NK-92 treated with Interleukin-12 subunit alpha and Interleukin-12 subunit beta, amount 100 ng/mL, for 24 hours (cell line): ENCODE data around the gene CDK5RAP2.

Source experiments
- DNase-seq: peaks from one replicate; lab custom pipeline; 2025; lab: John Stamatoyannopoulos, UW

Gene CDK5RAP2

DNA sequence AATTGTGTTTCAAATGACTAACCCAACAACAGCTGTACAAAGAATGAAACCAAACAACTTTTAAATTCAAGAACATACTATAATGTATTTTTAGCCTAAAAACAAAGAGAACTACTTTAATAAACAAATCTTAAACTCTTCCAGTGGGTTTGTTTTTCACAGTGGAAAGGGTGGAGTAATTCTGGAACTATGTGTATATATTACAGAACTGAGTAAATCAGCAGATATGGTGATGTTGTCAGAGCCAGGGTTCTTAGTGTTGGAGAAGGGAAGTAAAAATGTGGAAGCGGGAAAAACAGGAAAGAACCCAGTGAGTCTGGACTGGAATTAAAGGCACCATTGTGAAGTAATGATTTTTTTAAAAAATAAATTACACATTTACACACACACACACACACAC lies 144.9 kb downstream of the CDK5RAP2 start:
- DNase-seq: no peak

DNA sequence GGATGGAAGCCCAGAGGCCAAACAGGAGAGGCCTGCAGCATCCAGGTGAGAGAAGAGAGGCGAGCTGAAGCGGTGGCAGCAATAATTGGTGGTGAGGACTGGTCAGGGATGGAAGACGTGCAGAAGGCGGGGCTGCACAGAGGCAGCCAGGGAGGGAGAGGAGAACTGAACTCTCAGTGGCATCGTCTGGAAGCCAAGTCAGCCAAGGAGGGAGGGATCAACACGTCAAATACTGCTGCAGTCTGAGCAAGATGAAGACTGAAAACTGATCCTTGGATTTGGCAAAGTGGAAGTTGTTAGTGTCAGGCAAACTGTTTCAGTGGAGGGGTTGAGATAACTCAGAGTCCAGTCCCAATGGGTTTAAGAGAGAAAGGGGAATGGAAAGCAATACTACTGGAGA lies 145.4 kb downstream of the CDK5RAP2 start:
- no peak for DNase-seq

DNA sequence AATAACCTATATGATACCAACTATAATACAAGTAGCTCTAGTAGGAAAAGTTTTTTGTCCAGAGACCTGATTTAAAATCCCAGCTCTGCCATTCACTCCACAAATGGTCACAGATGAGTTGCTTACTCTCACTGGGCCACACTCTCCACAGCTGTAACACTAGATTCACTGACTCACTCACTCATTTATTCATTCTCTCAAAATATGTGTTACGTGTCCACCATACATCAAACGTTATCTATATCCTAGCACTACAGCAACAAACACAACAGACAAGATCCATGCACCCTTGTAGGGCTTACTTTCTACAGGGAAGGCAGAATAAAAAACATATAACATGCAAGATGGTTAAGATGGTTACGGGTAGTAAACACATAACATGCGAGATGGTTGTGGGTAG lies 146.3 kb downstream of the CDK5RAP2 start:
- no peak for DNase-seq

DNA sequence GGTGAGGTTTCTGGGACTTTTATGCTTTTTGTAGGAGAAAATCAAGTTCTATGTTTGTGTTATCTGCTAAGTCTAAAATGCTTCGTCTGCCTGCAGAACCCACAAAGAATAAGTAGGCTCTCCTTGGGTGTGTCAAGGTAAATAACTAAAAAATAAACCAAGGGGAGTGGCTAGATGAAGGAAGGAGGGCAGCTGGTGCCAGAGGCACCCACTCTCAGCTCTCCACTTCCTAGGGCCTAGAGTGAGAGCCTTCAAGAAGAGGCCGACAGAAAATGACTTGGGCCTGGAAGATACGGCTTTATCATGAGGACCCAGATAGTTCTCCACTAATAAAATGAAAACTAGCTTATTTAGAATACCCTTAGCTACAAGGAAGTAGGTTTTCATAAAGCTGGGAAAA lies 147.4 kb downstream of the CDK5RAP2 start:
- no peak for DNase-seq

DNA sequence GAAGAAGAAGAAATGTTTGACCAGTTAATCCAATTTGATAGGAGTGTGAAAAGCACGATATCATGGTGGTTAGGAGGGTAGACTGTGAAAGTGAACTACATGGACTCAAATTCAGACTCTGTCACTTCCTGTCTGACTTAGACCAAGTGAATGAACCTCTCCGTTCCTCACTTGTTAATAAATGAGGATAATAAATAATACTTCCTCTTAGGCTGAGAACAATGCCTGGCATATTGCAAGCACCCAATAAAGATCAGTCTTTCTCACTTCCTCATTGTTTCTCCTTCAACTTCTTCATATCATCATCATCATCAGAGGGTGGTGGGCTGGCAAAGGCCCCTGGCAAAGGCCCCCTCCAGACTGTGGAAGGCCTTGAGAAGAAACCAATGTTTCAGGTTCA lies 148.7 kb downstream of the CDK5RAP2 start:
- no peak for DNase-seq

DNA sequence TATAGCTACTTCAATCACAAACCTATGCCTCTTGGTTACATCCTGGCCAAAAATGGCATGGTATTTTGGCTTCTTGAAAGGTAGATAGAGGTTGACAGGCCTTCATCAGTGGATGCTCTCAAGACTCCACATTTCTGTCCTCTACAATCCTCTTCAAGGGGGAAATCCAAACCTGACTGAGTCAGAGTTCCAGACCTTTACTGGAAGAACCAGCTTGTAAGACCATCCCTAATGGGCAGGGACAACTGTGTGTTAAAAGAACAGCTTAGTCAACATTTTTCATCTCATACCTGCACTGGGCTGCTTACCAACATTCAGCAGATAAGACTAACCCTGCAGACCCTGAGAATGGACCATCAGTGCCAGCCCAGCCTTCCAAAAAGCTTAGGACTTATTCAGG lies 155.7 kb downstream of the CDK5RAP2 start:
- DNase-seq: no peak

DNA sequence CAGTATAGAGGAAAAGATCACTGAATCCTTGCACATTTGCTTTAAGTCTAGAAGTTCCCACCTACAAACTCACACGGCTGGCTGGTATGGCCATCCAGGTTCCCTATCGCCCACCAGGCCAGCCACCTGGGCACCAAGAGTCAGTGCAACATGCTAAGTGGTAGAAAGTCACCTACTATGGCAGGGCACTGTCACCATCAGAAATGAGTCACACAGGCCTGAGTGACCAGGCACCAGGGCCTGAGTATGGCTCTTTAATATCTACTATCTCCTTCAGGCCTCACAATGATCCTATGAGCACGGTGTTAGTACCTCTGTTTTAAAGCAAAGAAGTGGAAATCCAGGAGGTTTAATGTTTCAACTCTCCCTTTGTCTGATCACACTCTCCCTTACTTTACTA lies 156.2 kb downstream of the CDK5RAP2 start:
- DNase-seq: no peak

DNA sequence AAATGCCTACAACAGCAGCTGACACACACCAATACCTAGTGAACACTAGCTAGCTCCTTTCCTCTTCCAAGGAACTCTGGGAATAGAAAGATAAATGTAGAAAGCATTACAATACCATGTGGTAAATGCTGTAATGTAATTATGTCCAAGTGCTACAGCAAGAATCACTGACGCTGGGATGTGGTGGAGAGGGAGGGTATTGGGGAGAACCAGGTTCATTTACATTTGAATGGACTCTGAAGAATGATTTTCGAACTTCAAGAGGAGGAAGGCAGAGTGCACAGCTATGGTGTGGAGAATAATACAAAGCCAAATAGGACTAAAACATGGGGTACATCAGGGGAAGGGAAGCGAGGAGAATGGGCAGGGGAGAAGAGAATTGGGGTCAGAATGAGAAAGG lies 158.0 kb downstream of the CDK5RAP2 start:
- DNase-seq: no peak

DNA sequence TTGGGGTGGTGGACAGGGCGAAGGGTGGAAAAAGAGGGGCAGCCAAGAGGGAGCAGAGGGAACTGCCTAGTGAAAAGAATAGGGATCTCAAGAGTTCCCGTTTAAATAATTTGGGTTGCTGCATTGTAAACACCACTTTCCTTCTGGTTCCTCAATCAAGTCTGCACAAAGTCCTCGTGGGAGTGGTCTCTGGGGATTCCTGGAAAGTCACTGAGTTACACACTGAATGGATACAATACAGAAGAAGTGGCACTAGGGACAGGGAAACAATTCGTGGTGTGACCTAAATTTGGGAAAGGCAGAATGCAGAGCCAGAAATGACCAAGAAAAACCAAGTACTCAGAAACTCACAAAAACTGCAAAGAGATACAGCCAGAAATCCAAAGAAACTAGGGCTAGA lies 161.7 kb downstream of the CDK5RAP2 start:
- no peak for DNase-seq

DNA sequence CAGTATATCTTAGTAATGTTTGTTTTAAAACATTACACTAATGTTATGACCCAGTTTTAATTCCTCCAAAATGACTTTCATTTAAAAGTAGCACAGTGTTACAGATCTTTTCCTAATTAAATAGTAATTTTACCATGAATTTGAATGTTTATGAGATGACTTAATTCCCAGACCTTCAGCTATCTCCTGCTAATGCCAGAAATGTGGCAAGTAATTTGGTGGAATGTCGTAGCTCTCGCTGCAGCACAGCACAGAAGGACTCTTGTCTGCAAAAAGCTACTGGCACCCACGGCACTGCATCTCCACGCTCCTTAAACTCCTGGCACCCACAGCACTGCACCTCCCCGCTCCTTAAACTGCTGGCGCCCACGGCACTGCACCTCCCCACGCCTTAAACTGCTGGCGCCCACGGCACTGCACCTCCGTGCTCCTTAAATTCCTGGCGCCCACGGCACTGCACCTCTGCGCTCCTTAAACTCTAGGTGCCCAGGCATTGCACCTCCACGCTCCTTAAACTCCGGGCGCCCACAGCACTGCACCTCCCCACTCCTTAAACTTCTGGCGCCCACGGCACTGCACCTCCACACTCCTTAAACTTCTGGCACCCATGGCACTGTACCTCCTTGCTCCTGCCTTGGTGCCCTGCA lies 163.1 kb downstream of the CDK5RAP2 start:
- no peak for DNase-seq

DNA sequence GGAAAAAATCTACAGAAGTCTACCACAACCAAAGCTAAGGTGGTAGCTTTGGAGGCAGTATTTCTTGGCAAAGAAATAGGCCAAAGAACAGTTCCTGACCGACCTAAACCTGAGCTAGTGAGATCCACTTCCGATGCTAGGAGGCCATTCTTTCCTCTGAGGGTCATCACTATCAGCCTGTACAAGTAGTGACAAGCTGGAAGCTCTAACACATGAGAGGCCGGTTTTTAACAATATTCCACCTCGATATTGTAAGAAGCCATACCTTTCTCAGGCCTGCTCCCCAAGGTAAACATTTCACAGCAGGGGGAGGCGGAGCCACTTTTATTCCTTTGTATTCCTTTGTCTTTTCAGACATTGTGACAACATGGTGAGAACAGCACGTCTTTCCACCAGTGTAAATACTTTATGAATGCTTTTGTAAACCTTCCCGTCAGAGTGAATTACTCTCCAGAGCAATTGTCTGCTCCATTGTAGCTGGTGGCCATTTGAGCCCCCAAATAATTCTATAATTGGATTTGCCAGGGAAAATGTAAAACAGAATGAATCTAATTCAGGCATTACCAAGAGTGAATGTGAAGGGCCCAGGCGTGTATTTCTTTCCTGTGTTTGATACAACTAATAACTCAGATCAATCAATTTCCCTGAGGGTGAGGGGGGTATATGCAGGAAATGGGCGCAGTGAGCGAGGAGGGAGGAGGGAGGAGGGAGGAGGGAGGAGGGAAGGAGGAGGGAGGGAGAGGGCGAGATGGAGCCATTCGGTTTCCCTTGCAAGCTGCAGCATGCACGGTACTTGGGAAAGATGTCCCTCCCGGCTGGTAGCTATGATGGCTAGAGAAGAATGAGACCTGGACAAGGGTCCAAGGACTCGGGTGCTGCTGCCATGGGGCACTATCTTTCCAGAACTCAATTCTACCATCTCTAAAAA lies 166.6 kb downstream of the CDK5RAP2 start:
- no peak for DNase-seq

DNA sequence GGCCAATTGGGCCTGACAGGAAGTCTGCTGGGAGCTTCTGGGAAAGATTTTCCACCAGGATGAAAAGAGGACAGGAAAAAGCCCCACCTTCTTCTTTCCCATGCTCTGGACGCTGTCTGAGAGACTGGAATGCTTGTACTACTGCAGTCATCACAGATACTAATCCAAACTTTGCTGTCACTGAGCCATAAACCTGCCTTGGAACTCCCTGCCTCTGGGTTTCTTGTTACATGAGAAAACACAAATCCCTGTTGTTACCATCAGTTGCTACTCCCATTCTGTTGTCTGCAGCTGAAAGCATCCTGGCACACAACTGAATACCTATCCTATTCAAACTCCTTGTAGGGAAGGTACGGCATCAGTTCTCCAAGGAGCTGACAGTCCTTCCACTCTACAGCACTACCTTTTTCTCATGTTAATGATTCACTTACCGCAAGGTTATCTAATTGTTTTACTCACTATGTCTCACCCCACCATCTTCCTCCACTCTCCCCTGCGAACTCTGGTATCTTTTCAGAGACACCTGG lies 167.5 kb downstream of the CDK5RAP2 start:
- no peak for DNase-seq

DNA sequence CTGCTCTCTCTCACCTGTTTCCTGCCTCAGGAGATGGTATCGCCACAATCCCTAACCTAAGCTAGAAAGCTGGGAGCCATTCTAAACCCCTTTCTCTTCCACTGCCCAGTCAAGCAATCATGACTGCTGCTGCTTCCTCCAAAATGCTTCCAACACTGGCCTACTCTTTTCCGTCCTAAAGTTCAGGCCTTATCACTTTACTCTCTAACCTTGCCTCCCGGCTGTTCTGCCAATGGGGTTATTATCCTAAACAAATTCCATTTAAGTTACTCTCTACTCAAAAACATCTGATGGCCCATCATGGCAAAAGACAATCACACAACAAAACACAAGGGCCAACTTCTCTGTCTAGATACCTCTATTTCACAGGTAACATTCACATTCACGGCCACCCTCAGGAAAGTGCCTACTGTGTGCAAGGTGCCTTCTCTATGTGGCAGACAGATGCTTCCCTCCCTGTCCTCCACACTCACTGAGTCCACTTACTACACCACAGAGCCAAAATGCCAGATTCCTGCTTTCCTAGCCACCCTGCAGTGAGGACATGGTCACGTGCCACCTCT lies 168.0 kb downstream of the CDK5RAP2 start:
- no peak for DNase-seq

DNA sequence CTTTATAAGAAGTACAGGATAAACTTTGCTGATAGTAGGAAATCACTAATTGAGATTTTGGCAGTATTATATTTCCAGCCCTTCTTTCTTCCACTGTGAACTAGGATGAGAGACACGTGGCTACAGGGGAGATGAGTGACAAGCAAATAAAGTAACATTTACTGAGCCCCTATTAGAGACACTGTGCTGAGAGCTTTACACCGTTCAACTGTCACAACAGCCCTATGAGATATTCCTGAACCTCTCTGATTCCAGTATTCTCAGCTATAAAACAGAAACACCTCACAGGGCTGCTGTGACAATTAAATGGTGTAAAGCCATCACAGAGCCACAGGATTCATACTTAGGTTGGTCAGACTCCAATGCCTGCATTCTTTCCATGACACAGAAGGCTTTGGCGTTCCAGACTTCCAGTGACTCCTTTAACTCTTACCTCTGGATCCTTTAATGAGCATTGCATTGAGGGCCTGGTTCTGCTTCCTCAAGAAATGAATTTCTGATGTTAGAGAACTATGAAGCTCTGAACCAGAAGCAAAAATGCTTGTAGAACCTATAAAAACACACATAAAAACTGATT lies 169.0 kb downstream of the CDK5RAP2 start:
- no peak for DNase-seq

DNA sequence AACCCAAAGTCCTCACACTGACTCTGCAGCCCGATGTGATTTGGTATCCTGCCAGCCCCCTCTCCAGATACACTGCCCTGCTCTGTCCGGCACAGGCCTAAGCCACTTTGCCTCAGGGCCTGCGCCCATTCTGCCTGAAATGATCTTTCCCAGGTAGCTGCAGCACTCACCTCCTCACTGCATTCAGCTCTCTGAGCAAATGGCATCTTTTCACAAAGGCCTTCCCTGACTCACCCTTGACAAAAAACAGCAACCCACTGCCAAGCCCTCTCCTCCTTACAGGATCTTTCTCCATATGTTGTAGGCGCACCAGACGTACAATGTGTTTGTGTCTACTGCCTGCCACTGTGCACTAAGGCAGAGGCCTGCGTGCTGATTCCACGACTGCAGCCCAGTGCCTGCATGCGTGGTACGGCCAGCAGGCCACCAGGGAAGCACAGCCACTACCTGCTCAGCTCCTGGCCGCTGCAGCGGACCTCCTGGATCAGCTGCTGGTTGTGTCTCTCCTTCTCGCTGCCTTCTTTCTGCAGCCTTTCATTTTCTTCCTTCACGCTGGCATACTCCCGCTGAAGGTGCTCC lies 171.2 kb downstream of the CDK5RAP2 start:
- no peak for DNase-seq

DNA sequence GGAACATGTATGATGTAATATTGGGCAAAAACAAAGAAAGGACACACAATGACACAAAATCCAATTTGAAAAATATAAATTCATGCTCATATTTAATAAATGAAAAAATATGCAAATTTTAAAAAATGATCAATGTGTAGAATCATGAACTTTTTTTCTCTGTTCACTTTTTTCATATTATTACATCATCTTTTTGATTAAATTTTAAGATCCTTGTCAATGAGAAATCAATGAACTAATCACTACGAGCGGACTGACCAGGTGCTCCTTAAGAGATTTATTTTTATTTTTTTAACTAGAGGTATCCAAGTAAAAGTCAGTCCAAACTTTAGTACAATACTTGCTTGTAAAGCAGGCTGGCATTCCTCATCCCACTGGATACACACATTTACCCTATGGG lies 174.1 kb downstream of the CDK5RAP2 start:
- no peak for DNase-seq

DNA sequence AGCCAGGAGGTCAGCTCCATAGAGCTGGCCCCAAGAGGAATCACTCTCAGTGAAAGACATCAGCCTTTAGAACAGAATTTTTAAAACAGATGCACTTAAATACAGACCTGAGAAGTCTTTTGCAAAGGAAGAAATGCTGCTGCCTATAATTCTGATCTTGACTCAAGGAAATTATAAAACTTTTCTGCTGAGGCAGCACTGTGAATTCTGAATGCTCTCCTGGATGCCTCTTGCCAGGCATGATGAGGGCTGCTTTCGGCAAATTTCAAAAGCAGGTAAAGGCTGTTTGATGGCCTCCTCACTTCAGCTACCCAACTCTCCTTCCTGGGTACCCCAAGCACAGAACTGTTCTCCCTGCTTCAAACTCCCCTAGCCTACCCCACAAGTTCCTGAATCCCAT lies 174.8 kb downstream of the CDK5RAP2 start:
- DNase-seq: no peak

DNA sequence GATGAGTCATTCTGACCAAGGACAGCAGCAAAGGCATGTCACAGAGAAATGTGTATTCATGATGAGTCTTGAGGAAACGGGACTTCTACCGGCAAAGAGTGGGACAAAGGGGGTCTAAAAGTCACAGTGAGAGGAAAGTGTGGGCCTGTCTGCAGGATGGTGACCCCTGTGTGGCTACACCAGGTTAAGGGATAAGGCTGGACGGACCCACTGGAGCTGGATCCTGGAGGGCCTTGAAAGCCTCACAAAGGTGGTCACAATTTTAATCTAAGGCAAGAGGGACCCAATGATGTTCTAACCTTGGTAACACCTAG lies 176.5 kb downstream of the CDK5RAP2 start:
- no peak for DNase-seq

DNA sequence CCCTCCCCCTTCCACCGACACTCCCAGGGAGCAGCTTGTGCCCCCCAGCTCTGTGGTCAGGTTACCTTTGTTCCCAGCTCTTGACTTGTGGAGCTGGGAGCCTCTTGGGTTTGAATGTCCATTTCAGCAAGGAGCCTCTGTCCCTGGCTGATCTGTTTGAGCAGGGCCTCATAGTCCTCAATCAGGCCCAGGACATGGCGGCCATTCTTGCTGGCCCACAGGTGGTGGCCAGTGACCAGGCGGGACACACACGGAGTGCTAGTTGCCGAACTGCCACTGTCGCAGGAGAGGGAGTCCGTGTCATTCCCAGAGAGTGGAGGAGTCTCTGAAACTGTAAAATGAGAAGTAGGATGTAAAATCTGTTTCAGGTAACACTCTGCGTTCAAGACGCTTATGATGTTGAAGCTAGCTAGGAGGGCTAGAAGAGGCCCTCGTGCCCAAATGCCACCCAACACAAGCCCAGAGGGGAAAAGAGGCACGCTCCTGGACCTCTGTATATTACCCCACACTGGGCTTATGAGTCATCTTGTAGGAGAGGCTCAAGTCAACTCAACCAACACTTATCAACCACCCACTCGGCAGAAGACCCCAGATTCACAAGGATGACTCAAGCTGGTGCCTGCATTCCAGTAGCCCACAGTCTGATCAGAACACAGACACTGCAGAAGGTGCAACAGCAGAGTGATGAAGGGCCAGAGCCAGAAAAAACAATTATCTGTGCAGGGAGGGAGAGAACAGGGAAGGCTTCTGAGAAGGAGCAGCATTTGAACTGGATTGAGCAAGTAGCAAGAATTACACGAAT lies 177.0 kb downstream of the CDK5RAP2 start:
- DNase-seq: peak; percentile 24

DNA sequence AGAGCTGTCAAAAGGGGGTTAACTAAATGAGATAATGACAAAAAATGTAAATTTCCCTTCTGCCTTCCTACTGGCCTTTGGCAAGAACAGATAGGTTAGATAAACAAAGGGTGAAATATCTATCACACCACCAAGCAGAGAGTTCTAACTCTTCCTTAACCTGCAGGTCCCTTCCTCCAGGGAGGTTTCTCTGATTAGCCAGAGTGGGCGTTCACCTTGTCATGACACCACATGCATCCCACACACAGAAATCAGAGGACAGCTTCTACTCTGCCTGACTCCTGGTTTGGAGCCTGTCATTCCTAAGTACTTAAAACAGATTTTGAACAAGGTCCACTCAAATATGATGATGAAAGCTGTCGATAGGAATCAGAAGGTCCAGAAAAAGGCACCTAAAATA lies 180.0 kb downstream of the CDK5RAP2 start:
- no peak for DNase-seq

DNA sequence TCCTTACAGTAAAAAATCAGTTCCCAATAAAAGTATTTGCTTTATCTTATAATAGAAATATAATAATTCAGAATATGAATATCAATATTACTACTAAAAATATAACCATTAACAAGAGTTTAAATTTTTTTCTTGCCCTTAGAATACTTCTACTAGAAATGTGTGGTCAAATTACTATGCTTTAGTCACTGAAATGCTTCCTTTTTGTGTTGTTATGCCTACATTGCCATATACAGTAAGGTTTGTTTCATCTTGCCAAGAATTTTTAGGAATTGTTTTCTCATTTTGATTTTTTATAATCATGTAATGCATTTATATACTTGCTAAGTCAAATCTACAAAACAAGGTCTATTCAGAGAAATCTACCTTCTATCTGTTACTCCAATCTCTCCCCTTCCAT lies 181.7 kb downstream of the CDK5RAP2 start:
- DNase-seq: no peak

DNA sequence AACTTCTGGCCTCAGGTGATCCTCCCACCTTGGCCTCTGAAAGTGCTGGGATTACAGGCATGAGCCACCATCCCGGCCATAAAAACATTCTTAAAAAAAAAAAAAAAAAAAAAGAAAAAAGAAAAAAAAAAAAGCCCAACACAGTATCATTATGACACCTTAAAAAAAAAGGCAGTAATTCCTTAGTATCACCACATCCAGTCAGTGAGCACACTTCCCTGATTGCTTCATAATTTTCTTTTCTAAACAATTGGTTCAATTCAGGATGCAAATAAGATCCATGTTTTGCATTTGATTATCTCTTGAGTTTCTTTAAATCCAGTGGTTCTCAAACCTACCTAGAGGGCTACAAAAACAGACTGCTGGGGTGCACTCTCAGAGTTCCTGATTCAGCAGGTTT lies 182.5 kb downstream of the CDK5RAP2 start:
- no peak for DNase-seq
